Fibroblast of skin of back (primary cell): ENCODE data around the gene NEDD4L.

ENCODE experiments used
- DNase-seq: peaks from one replicate; pipeline ENCODE4 v3.0.0-alpha.2; 2013

Gene NEDD4L

DNA sequence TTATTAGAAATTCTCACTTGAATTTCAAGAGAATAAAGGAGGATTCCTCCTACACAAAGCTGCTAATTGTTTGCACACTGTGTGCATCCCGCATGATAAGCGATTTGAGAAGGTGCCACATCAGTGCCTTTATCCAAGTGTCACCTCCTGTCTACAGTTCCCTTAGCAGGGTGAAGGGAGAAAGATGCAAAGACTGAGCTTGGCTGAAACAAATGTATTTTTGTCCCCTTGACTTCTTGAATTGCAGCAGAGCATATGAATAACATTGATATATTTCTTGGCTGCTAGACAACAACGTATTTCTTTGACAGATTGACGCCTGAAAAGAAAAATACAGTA lies 255.1 kb downstream of the NEDD4L start:
- no peak for DNase-seq

- DNase-seq = no peak
Measured at GRCh38 chr18:58299936-58300335, 255.9 kb downstream of the NEDD4L start.

DNA sequence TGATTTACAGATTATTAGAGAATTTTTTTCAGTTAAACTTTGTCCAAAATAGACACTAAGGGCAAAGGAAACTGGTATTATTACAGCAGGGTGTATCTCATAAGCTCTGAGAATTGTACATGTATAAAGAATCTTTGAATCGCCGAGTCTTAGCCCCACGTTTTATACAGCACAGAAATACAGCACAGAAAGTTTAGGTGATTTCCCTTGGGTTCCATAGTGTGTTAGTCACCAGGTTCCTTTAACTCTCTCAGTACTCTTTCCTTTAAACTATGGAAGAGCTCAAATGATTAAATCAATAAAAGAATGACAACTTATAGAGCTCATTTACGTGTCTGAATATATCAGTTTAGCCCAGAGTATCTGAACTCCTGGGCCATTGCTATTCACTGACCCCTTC lies 256.8 kb downstream of the NEDD4L start:
- no peak for DNase-seq

GRCh38 chr18:58302811-58303210 lies 258.8 kb downstream of the NEDD4L start:
- DNase-seq = no peak

GRCh38 chr18:58303363-58303762 lies 259.3 kb downstream of the NEDD4L start:
- DNase-seq = no peak

DNA sequence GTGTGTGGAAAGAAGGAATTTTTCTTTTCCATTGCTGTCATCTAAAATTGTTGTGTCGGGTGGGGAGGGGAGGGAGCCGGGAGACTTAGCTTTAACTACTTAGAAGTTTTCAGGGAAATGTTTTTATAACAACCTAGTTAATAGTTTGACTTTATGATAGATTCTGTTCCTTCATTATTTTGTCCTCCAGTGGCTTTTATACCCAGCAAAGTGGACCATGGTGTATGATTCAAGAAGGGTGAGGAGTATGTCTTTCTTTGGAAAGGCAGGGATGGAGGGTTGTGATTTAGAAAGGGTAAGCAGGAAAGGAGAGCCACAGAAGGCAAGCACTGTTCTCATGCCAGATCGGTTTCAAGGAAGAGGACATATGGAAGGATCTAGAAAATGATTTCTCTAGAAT lies 261.8 kb downstream of the NEDD4L start:
- DNase-seq = no peak

- DNase-seq = no peak
Measured at GRCh38 chr18:58307441-58307840, 263.4 kb downstream of the NEDD4L start.

- DNase-seq = no peak
Measured at GRCh38 chr18:58308463-58308862, 264.4 kb downstream of the NEDD4L start.

DNA sequence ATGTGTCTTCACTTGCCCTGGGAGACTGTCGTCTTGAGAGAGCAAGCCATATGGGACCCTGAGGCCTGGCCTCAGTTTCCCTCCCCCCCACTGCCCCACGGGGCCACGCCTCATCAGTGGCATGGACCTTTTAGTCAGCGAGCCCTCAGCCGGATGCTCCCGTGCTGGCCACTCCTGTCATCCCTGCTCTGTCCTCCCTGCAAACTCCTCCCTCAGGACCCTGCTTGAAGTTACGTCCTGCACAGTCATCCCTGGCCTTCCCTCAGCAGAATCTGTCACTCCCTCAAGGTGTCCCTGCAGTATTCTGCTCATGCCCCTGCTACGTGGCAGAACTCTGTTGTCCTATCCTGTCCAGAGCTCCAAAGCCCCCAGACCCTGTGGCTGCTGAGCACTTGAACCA lies 265.1 kb downstream of the NEDD4L start:
- no peak for DNase-seq

DNA sequence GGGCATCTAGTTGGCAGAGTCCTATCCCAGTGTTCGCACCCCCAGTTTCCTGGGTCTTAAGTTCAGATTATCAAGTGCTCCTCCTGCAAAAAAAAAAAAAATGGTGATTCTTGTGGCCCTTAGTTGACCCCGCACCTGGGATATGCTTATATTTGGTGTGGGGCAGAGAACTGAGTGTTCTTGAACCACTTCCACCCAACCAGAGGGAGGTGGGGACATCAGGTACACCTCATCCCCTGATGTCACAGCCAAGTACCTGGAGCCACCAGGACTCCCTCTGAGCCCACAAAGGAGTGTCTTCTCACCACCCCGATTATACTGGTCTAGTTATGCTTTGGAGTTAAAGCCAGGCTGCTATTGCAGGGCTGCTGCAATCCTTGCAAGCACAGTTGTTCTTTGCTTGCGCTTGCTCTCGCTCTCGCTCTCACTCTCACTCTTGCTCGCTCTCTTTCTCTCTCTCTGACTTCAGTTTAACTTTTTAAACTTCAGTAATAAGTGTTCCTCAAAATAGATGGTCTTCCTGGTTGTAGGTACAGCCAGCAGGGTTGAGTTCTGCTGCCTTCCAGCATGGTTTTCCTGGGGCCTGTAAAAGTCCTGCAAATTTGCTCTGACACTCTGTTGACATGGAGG lies 265.7 kb downstream of the NEDD4L start:
- no peak for DNase-seq

DNA sequence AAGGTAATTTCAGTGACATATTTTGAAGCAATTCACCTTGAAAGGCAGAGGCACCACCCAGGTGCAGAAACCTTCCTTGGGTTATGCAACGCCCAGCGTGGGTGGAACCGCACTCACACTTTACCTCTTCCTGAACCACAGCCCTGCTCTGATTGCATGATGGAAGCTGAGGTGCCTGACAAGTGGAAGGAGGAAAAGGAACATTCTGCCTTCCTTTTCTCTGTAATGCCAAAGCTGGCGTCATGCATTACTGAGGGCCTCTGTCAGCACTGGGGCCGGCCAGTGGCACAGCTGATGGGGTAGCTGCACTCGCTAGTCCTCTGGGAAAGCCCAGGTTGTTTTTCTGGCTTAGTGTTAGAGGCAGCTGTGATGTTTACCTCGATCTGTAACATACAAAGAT lies 266.5 kb downstream of the NEDD4L start:
- no peak for DNase-seq

GRCh38 chr18:58311390-58311789 lies 267.4 kb downstream of the NEDD4L start:
- DNase-seq = no peak

DNA sequence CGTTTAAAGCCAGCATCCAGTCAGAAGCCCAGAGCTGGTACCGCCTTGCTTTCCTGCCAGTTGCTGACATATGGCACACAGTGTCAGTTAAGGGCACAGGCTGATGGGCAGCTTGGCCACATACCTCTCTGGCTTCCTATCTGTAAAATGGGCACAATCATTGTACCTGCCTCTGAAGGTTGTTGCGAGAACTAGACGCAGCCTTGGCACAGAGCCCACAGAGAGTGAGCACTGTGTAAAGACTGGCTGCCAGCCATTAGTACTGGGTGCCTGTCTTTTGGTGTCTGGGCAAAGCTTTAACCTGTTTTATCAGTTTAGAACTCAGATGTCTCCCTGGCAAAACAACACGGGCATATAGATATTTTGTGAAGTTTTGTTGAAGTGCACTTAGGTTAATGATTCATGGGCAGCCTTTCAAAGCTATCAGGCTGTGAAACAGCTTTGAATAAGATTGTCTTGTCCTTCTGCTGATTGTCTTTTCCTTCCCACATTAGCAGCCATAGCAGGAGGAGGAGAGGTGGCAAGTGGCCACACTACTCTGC lies 269.5 kb downstream of the NEDD4L start:
- DNase-seq = no peak

GRCh38 chr18:58314284-58314683 lies 270.3 kb downstream of the NEDD4L start:
- DNase-seq = peak; percentile 94

DNA sequence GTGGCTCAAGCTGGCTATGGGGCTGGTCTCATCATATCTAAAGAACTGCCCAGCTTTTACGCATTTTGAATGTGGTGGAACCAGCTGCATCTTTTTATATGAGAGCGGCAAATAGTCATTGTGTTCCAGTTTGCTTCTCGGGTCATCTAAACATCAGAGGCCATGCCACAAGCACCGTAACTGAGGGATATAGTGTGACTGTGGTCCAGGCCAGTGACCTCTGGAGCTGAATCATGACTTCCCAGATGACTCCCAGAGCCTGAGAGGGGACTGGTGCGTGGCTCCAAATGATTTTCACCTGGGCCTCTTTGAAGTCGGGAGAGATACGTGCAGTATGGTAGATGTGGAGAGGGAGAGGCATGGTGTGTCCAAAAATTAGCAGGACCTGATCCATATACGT lies 271.0 kb downstream of the NEDD4L start:
- no peak for DNase-seq

- DNase-seq = no peak
Measured at GRCh38 chr18:58315739-58316215, 271.8 kb downstream of the NEDD4L start.

GRCh38 chr18:58316396-58317342 lies 272.6 kb downstream of the NEDD4L start:
- DNase-seq = peak; percentile 33

DNA sequence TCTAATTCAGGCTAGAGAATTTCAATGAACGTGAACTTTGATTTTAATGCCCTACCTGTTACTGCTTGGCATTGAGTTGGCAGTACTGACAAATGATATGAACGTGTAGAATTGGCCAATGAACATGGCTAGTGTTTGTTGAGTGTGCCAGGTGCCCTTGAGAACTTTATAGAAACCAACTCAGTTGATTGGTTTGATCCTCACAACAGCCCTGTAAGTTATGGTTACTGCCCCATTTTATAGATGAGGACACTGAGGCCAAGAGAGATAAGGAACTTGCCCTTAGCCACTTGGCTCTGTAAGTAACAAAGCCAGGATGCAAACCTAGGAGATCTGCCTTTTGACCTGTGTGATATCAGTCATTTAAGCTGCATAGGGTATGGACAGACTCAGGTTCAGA lies 275.7 kb downstream of the NEDD4L start:
- DNase-seq = no peak

DNA sequence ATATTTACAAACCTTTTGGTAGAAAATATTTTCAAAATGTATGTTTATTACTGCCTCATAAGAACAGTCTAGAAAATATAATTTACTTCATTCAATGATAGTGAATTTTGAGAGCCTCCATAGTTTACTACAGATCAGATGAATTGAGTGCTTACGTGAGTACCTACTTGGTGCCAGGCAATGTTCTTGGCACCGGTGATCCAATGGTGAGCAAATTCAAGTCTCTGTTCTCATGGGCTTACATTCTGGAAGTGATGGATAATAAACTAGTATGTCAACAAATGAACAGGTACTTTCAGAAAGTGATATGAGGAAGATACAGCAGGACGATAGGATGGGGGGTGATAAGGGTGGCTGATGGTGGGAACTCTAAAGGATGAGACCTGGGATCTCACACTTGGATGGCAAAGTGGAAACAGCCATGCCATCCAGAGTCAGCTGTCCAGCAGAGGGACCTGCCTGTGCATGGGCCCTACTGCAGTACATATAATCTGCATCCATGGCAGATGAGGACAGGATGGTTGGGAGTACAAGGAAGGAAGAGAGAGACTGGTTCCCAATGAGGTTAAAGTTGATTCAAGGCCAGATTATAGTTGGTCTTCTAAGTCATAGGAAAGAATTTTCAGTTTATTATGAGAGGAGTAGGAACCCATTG lies 277.0 kb downstream of the NEDD4L start:
- no peak for DNase-seq

- peak; percentile 92 for DNase-seq
Measured at GRCh38 chr18:58321986-58322385, 278.0 kb downstream of the NEDD4L start.

DNA sequence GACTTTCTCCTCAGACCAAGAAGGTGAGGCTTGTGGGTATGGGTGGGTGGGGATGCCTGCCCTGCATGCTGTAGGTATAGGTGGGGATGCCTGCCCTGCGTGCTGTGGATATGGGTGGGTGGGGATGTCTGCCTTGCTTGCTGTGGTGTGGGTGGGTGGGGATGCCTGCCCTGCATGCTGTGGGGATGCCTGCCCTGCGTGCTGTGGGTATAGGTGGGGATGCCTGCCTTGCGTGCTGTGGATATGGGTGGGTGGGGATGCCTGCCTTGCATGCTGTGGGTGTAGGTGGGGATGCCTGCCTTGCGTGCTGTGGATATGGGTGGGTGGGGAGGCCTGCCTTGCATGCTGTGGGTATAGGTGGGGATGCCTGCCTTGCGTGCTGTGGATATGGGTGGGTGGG lies 278.4 kb downstream of the NEDD4L start:
- DNase-seq = no peak

DNA sequence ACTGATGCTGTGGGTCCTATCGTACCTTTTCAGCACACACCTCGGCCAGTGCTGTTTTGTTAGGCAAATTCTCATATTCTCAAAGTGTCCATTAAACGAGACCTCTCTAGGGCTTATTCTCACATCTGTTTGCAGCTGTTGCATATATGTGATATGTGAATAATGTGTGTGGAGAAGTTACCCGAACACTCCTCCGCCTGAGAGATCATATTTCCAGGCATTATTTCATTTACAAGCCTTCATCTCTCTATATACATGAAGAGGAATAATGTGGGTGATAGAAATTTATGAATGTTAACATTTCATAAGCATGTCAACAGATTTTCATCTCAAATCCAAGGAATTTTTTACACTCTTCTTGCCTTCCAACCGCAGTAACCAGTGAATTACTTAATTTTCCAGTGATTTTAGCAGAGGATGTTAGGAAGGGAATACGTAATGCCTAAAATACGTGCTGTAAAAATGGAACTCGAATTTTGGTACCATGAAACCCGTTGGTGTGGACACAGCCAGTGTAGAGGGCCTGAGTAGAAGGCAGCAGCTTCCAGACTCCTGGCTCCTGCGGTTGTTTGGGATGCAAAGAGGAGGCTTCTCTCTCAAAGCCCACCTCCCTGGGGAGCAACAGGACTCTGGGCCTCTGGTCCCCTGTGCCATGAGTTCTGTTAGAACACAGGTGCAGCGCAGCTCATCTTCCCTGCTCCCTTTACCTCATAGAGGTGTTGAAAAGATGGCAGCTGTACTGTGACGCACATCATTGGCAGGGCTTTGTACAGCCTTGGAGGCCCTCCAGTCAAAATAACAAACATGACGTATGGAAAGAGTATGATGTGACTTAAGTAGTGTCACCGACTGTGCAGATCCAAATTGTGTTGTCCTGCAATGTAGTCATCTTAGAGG lies 280.1 kb downstream of the NEDD4L start:
- no peak for DNase-seq
